ENCODE data around the gene RGS1. TPM values are rescaled to one million over a fixed set of nuclear protein-coding genes. Genes with fewer than 3 reads are reported as not detected.

RGS1 gene
- total RNA-seq, 4 donors from 2014 or later, result 38.5 to 160 (median 49.8) TPM

DNA sequence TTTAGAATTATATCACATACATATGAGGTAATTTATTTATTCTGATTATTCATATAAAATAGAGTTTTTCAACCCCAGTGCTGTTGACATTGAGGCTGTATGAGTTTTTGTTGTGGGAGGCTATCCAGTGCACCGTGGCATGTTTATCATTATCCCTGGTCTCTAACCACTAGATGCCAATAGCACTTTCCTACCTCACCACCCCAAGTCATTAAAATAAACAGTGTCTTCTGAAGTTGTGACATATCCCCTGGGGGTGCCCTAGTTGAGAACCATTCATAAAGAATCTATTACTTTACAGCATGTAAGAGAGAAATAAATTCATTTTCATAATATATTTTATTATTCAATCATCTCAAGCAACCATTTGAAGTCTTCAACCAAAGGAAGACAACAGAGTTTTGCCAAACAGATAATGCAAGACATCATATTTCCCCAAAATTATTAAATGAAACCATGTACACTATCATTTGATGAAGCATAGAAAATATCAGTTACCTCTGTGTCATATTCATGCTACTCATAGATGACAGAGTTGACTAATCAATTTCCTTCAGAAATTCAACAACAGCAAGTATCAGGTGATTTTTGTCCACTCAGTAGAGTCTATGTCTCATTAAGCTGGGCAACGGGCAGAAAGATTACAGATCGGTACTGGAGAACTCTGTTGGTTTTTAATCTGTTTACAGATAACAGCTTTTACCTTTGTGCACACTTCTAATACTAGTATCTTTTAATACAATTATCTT is 39.5 kb upstream of the RGS1 start:
- H3K4me3 ChIP-seq, result no peak overlapping the region
- no peaks in the 10 kb centered on the region for H3K36me3 ChIP-seq
- intact Hi-C loops (cut with DNase I; ENCODE audit: low total_unique reads), result no loop called here
- no peak for DNase-seq
- H3K9me3 ChIP-seq, result no peaks in the 10 kb centered on the region
- in situ Hi-C loops (cut with MboI; ENCODE audit: low pct_ligation_motif_present in 1 of 4, low pct_unique_long_range_greater_than_20kb in 1 of 4, low sequenced_read_pairs in 3 of 4), result no loop called here
- H3K4me1 ChIP-seq, result peaks cover 15 to 27% (median 16%) of the 10 kb centered on the region in 4 donors
- 54 to 71% methylated on average over 3 of the region's 3 CpGs for WGBS, 2 donors (ENCODE audit: low coverage in 1 of 2)
- TF ChIP-seq, protein P1, sequence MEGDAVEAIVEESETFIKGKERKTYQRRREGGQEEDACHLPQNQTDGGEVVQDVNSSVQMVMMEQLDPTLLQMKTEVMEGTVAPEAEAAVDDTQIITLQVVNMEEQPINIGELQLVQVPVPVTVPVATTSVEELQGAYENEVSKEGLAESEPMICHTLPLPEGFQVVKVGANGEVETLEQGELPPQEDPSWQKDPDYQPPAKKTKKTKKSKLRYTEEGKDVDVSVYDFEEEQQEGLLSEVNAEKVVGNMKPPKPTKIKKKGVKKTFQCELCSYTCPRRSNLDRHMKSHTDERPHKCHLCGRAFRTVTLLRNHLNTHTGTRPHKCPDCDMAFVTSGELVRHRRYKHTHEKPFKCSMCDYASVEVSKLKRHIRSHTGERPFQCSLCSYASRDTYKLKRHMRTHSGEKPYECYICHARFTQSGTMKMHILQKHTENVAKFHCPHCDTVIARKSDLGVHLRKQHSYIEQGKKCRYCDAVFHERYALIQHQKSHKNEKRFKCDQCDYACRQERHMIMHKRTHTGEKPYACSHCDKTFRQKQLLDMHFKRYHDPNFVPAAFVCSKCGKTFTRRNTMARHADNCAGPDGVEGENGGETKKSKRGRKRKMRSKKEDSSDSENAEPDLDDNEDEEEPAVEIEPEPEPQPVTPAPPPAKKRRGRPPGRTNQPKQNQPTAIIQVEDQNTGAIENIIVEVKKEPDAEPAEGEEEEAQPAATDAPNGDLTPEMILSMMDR (IDR thresholded peaks at IDR 0.05), result no peak
- TF ChIP-seq POLR2A (IDR thresholded peaks at IDR 0.05), result no peak
- no peak for TF ChIP-seq POLR2AphosphoS5 (IDR thresholded peaks at IDR 0.05)
- TF ChIP-seq EP300 (IDR thresholded peaks at IDR 0.05; ENCODE audit: low read depth), result no peak
- H3K27me3 ChIP-seq, result no peaks in the 10 kb centered on the region
- H3K27ac ChIP-seq, result no peak overlapping the region

DNA sequence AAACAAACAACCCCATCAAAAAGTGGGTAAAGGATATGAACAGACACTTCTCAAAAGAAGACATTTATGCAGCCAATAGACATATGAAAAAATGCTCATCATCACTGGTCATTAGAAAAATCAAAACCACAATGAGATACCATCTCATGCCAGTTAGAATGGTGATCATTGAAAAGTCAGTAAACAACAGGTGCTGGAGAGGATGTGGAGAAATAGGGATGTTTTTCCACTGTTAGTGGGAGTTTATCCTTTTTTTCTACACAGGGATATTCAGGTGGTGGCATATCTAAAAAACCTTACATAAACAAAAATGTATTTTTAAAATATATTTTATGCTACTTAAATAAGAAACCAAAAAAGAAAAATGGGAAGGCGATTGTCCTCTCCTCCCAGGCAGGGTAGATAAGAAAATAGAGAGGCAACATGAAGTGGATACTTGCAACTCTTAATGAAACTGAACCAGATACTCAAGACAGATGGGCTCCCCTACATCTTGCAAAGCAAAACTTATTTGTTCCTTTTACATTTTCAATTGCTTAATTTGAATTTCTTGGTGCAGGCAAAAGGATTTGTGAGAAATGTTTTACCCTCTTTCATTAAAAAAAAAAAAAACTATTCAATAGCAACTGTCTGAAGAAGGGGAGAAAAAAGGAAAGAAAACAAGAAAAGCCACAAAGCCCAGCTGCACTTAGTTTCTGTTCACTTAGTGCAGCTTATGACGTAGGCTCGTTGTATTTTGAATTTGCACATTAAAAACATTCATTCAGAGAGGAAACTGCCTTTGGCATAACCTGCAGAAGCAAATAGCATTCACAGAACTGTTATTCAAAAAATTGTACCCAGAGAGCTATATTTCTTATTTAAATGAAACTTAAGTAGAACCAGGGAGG is 36.9 kb upstream of the RGS1 start:
- no peak for DNase-seq
- H3K36me3 ChIP-seq, result no peaks in the 10 kb centered on the region
- no peaks in the 10 kb centered on the region for H3K9me3 ChIP-seq
- no peaks in the 10 kb centered on the region for H3K27me3 ChIP-seq
- peak in 2 of 3 donors; percentile 25 to 43 for TF ChIP-seq POLR2AphosphoS5 (IDR thresholded peaks at IDR 0.05)
- TF ChIP-seq POLR2A (IDR thresholded peaks at IDR 0.05), result peak; percentile 32
- no peak for TF ChIP-seq EP300 (IDR thresholded peaks at IDR 0.05; ENCODE audit: low read depth)
- TF ChIP-seq, protein P1 (IDR thresholded peaks at IDR 0.05), result no peak
- intact Hi-C loops (cut with DNase I; ENCODE audit: low total_unique reads), result no loop called here
- H3K4me3 ChIP-seq, result no peak overlapping the region
- H3K4me1 ChIP-seq, result peaks cover 13 to 23% (median 16%) of the 10 kb centered on the region in 4 donors
- H3K27ac ChIP-seq, result peak overlapping the region; percentile 77 to 88 (median 81)
- in situ Hi-C loops (cut with MboI; ENCODE audit: low pct_ligation_motif_present in 1 of 4, low pct_unique_long_range_greater_than_20kb in 1 of 4, low sequenced_read_pairs in 3 of 4), result no loop called here
- 25 to 33% methylated on average over 3 of the region's 3 CpGs for WGBS, 2 donors (ENCODE audit: low coverage in 1 of 2)

DNA sequence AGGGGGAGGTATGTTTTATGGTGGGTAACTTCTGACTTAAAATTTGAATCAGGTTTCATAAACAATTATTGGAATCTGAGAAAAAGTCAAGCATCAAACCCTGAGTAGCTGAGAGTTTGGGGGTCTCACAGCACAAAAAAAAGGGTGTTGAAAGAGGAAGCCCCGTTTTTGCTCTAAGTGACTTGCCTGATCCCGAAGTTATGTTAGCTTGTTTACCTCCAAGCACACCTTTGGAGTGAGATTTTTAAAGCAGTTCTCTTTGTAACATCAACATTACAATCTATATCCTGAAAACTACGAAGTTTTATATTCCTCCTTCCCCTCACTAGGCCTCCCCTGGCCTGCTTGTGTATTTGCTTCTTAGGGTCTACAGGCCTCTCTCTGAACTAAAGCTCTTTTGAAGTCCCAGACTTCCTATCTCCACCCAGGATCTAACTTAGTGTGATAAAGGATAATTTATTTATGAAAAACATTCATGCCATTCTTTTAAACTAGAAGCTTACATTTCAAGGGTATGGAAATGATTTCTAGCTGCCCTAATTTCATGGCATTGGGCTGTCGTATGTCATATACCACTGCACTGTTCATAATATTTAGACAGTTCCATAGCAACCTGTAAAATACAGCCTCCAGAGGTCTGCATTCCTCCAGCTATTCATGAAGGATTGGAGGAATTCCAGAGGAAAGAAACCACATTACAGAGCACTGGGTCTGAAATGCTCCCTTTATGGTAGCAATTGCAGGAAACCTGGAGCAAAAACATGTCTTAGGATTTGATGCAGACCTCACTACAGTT is 36.1 kb upstream of the RGS1 start:
- no peak for DNase-seq
- intact Hi-C loops (cut with DNase I; ENCODE audit: low total_unique reads), result no loop called here
- no peak overlapping the region for H3K4me3 ChIP-seq
- TF ChIP-seq EP300 (IDR thresholded peaks at IDR 0.05; ENCODE audit: low read depth), result no peak
- TF ChIP-seq POLR2AphosphoS5 (IDR thresholded peaks at IDR 0.05), result peak in 2 of 3 donors; percentile 5 to 10
- TF ChIP-seq, protein P1 (IDR thresholded peaks at IDR 0.05), result no peak
- no peak for TF ChIP-seq POLR2A (IDR thresholded peaks at IDR 0.05)
- H3K36me3 ChIP-seq, result no peaks in the 10 kb centered on the region
- in situ Hi-C loops (cut with MboI; ENCODE audit: low pct_ligation_motif_present in 1 of 4, low pct_unique_long_range_greater_than_20kb in 1 of 4, low sequenced_read_pairs in 3 of 4), result no loop called here
- H3K9me3 ChIP-seq, result no peaks in the 10 kb centered on the region
- 13 to 15% methylated on average over 3 to 4 of the region's 4 CpGs for WGBS, 2 donors (ENCODE audit: low coverage in 1 of 2)
- H3K27me3 ChIP-seq, result no peaks in the 10 kb centered on the region
- peaks cover 14 to 24% (median 15%) of the 10 kb centered on the region in 4 donors for H3K4me1 ChIP-seq
- H3K27ac ChIP-seq, result peak overlapping the region; percentile 77 to 88 (median 81)

Measured in transverse colon (tissue), 4 donors.